GM10847 (cell line): Measurements from ENCODE around the gene MED13L.

Experiments used
- POLR2A ChIP-seq: IDR thresholded peaks from 2 replicates; pipeline ENCODE4 v1.6.1; 2011; ENCODE audit not compliant: insufficient read length; ENCODE audit errors: extremely low read depth

MED13L gene

GRCh38 chr12:115988625-115989563, 288.6 kb downstream of the MED13L start:
- no peak for TF ChIP-seq POLR2A

- TF ChIP-seq POLR2A: no peak
Measured at GRCh38 chr12:115988212-115988611, 289.3 kb downstream of the MED13L start.

- TF ChIP-seq POLR2A: no peak
Measured at GRCh38 chr12:115984616-115985015, 292.9 kb downstream of the MED13L start.

- TF ChIP-seq POLR2A: no peak
Measured at GRCh38 chr12:115983226-115983798, 294.2 kb downstream of the MED13L start.

- TF ChIP-seq POLR2A: no peak
Measured at GRCh38 chr12:115980339-115980738, 297.2 kb downstream of the MED13L start.

GRCh38 chr12:115979851-115980250, 297.6 kb downstream of the MED13L start:
- TF ChIP-seq POLR2A: no peak

GRCh38 chr12:115979351-115979750, 298.1 kb downstream of the MED13L start:
- no peak for TF ChIP-seq POLR2A

GRCh38 chr12:115975411-115975810, 302.1 kb downstream of the MED13L start:
- TF ChIP-seq POLR2A: no peak

GRCh38 chr12:115973968-115974724, 303.3 kb downstream of the MED13L start:
- TF ChIP-seq POLR2A: no peak

GRCh38 chr12:115973066-115973465, 304.4 kb downstream of the MED13L start:
- TF ChIP-seq POLR2A: no peak

- TF ChIP-seq POLR2A: no peak
Measured at GRCh38 chr12:115972241-115972640, 305.3 kb downstream of the MED13L start.

- TF ChIP-seq POLR2A: no peak
Measured at GRCh38 chr12:115968211-115968610, 309.3 kb downstream of the MED13L start.

GRCh38 chr12:115966376-115966775, 311.1 kb downstream of the MED13L start:
- no peak for TF ChIP-seq POLR2A

- no peak for TF ChIP-seq POLR2A
Measured at GRCh38 chr12:115964626-115965025, 312.9 kb downstream of the MED13L start.

- TF ChIP-seq POLR2A: no peak
Measured at GRCh38 chr12:115964214-115964613, 313.3 kb downstream of the MED13L start.

GRCh38 chr12:115962216-115962615, 315.3 kb downstream of the MED13L start:
- TF ChIP-seq POLR2A: no peak
